ENCODE data around the gene POLA1. TPM values are rescaled to one million over a fixed set of nuclear protein-coding genes. Genes with fewer than 3 reads are reported as not detected.

The POLA1 gene, protein sequence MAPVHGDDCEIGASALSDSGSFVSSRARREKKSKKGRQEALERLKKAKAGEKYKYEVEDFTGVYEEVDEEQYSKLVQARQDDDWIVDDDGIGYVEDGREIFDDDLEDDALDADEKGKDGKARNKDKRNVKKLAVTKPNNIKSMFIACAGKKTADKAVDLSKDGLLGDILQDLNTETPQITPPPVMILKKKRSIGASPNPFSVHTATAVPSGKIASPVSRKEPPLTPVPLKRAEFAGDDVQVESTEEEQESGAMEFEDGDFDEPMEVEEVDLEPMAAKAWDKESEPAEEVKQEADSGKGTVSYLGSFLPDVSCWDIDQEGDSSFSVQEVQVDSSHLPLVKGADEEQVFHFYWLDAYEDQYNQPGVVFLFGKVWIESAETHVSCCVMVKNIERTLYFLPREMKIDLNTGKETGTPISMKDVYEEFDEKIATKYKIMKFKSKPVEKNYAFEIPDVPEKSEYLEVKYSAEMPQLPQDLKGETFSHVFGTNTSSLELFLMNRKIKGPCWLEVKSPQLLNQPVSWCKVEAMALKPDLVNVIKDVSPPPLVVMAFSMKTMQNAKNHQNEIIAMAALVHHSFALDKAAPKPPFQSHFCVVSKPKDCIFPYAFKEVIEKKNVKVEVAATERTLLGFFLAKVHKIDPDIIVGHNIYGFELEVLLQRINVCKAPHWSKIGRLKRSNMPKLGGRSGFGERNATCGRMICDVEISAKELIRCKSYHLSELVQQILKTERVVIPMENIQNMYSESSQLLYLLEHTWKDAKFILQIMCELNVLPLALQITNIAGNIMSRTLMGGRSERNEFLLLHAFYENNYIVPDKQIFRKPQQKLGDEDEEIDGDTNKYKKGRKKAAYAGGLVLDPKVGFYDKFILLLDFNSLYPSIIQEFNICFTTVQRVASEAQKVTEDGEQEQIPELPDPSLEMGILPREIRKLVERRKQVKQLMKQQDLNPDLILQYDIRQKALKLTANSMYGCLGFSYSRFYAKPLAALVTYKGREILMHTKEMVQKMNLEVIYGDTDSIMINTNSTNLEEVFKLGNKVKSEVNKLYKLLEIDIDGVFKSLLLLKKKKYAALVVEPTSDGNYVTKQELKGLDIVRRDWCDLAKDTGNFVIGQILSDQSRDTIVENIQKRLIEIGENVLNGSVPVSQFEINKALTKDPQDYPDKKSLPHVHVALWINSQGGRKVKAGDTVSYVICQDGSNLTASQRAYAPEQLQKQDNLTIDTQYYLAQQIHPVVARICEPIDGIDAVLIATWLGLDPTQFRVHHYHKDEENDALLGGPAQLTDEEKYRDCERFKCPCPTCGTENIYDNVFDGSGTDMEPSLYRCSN (N-terminal part only)
- total RNA-seq (10 to 100 TPM in 1 of 5 experiments, 1 to 10 TPM in 4; 6.4 to 26.6 (median 7.5) TPM), polyA plus RNA-seq (1 to 10 TPM; 4.1 to 4.2 TPM), total RNA-seq (22.3 reads per million, percentile 53 among the genes with 10 or more reads in this experiment)

- Histone ChIP-seq H3K9me3 (ENCODE audit: control insufficient read depth in 2 of 3, low read length in 3 of 3) (no peaks in the 10 kb centered on the region), H3K4me3 (ENCODE audit: low read length) (peak within 1 kb of the TSS; percentile 78), H3K27ac (ENCODE audit: low read depth, low read length) (peak within 1 kb of the TSS; percentile 52), H3K27me3 (ENCODE audit: control insufficient read depth in 2 of 2, insufficient read depth in 2 of 2, low read length in 2 of 2) (no peaks in the 10 kb centered on the region), H3K36me3 (ENCODE audit: control insufficient read depth in 2 of 3, insufficient read depth in 3 of 3, low read length in 3 of 3) (no peaks in the 10 kb centered on the region), H3K4me1 (ENCODE audit: control insufficient read depth in 2 of 2, insufficient read depth in 2 of 2, low read length in 2 of 2) (no peaks in the 10 kb centered on the region)
- H3K4me1 Mint-ChIP-seq: peaks cover 0 to 24% (median 13%) of the 10 kb centered on the region in 7 donors
- H3K4me3 Mint-ChIP-seq: peak within 1 kb of the TSS; percentile 85 to 94 (median 89)
- peak; percentile 33 to 81 (median 41) for DNase-seq
- H3K27ac Mint-ChIP-seq: peak within 1 kb of the TSS; percentile 28 to 95 (median 77)
- CTCF ChIA-PET: no interaction called here
- POLR2A ChIA-PET: no interaction called here
- no peaks in the 10 kb centered on the region for H3K27me3 Mint-ChIP-seq
- ATAC-seq: peak; percentile 97
- H3K9me3 Mint-ChIP-seq: no peaks in the 10 kb centered on the region
- intact Hi-C loops (cut with micrococcal nuclease): loop anchor here (1.0 to 10.0 kb wide), 8 partner anchors 46 to 1026 kb away; partner anchors contain the start of genes PCYT1B (in 2 of the 2), APOO (in 1 of the 2), PDK3 (in 1 of the 2) and PRDX4 (in 1 of the 2)
- H3K36me3 Mint-ChIP-seq: peaks cover 0 to 3% (median 0%) of the 10 kb centered on the region in 5 donors
These were observed at the start of gene POLA1 for GRCh38 chrX:24693453-24694202. Gene POLA1, plus strand, starts transcription at chrX:24693918. Its CDS starts 44 bp downstream, at chrX:24693962.

DNA sequence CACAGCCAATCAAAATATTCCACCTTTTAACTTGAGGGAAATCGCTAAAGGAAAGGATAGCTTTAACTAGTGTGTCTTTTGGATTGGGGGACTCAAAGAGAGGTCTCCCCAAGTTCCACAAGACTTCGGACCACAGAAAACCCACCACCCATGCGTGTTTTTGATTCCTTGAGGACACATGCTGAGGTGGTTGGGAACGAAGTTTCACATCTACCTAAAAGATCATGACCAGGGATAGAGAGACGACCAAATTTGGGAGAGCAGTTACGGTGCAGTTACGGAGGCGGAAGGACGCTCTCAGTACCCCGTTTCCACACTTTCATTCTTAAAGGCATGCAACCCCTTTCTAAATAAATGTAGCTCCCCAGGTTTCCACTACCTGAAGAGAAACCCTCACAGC lies 47.7 kb upstream of the POLA1 start:
- H3K27ac Mint-ChIP-seq: peak overlapping the region in 1 of 9 donors; percentile 71

DNA sequence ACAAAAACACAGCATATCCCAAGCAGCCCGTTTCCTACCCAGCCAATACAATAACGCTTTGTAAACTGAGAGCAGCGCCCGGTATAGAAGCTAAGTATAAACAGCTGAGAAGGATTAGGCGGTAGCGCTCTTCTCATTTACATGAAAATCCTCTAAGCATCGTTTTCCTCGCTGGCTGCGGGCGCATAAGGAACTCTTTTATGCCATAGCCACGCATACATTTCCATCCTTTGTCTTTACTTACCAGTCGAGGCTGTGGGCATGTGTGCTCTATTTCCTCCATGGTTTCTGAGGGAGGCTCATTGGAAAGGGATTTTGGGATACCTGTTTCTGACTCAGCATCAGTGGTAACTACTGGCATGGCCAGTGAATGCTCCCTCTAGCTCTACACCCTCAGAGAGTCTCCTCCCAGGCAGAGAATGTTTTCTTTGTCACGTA lies 47.0 kb upstream of the POLA1 start:
- Mint-ChIP-seq H3K9me3 (peaks cover 0 to 2% (median 0%) of the 10 kb centered on the region in 11 donors), H3K27me3 (peaks cover 7 to 30% (median 8%) of the 10 kb centered on the region in 5 donors), H3K36me3 (no peaks in the 10 kb centered on the region), H3K4me3 (peak overlapping the region; percentile 72 to 88 (median 82)), H3K27ac (peak overlapping the region in 3 of 9 donors; percentile 46 to 87 (median 78)), H3K4me1 (peaks cover 2 to 20% (median 12%) of the 10 kb centered on the region in 7 donors)
- Histone ChIP-seq H3K4me3 (ENCODE audit: low read length) (peak overlapping the region; percentile 43), H3K27ac (ENCODE audit: low read depth, low read length) (no peak overlapping the region), H3K4me1 (ENCODE audit: control insufficient read depth in 2 of 2, insufficient read depth in 2 of 2, low read length in 2 of 2) (peaks cover 0 to 4% of the 10 kb centered on the region in 2 donors), H3K36me3 (ENCODE audit: control insufficient read depth in 2 of 3, insufficient read depth in 3 of 3, low read length in 3 of 3) (no peaks in the 10 kb centered on the region), H3K27me3 (ENCODE audit: control insufficient read depth in 2 of 2, insufficient read depth in 2 of 2, low read length in 2 of 2) (no peaks in the 10 kb centered on the region), H3K9me3 (ENCODE audit: control insufficient read depth in 2 of 3, low read length in 3 of 3) (no peaks in the 10 kb centered on the region)
- intact Hi-C loops (cut with micrococcal nuclease): loop anchor here (1.0 to 2.0 kb wide), 3 partner anchors 30 to 48 kb away; partner anchors contain the start of gene POLA1 (in 1 of the 2)
- ChIA-PET POLR2A (interaction anchor here (0.6 kb wide), 1 partner anchor 88 kb away, joined by 3 read pairs; no protein-coding TSS in a partner anchor), CTCF (no interaction called here)
- peak in 1 of 9 donors; percentile 4 for DNase-seq
- peak; percentile 58 for ATAC-seq

More for the DNA sequence above, 47.7 kb upstream of the POLA1 start:
- Mint-ChIP-seq H3K36me3 (no peaks in the 10 kb centered on the region), H3K9me3 (peaks cover 0 to 2% (median 0%) of the 10 kb centered on the region in 11 donors), H3K4me3 (peak overlapping the region in 9 of 10 donors; percentile 15 to 83 (median 70)), H3K27me3 (peaks cover 7 to 32% (median 8%) of the 10 kb centered on the region in 5 donors), H3K4me1 (peaks cover 2 to 20% (median 12%) of the 10 kb centered on the region in 7 donors)
- no peak overlapping the region for H3K27ac ChIP-seq (ENCODE audit: low read depth, low read length)
- intact Hi-C loops (cut with micrococcal nuclease): loop anchor here in 1 of 2 donors (2.0 kb wide), 1 partner anchor 31 kb away; no protein-coding TSS in a partner anchor
- CTCF ChIA-PET: no interaction called here
- POLR2A ChIA-PET: no interaction called here
- no peaks in the 10 kb centered on the region for H3K36me3 ChIP-seq (ENCODE audit: control insufficient read depth in 2 of 3, insufficient read depth in 3 of 3, low read length in 3 of 3)
- no peak overlapping the region for H3K4me3 ChIP-seq (ENCODE audit: low read length)
- H3K4me1 ChIP-seq (ENCODE audit: control insufficient read depth in 2 of 2, insufficient read depth in 2 of 2, low read length in 2 of 2): peaks cover 0 to 4% of the 10 kb centered on the region in 2 donors
- DNase-seq (no peak), ATAC-seq (no peak)
- H3K27me3 ChIP-seq (ENCODE audit: control insufficient read depth in 2 of 2, insufficient read depth in 2 of 2, low read length in 2 of 2): no peaks in the 10 kb centered on the region
- H3K9me3 ChIP-seq (ENCODE audit: control insufficient read depth in 2 of 3, low read length in 3 of 3): no peaks in the 10 kb centered on the region

DNA sequence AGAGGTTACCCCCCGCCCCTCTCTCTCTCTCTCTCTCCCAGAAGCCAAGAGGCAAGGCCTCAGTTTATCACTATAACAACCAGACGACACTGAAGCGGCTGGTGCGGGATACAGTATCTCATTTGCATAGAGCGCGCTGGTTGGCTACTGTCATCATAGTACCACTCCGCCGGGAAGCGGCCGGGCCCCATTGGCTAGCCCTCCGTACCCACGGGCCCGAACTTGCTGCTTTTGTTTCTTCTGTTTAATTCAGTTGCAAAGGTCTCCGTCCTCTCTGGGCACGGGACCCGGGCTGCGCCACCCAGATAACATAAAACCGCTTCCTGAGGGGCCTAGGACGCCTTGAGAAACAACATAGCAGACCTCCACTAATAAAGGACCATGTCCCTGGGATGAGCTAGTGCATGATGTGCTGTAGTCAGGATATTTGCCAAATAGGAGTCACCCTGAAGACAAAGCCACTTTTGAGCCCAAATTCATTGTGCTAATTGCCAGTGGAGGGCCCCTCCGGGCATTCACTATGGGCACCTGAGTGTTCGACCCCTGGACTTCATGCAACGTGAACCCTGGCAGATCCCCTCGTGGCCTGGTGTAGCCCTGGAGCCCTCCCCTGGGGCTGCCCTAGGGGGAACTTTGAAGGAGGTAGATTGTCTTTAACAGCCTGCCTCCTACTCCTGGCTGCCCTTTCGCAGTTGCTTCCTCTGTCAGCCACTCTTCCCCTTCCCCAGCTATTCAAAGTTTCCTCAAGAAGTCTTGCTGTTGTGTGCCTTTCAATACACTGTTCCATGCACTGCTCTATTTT lies 46.3 kb upstream of the POLA1 start, which contains the start of gene PCYT1B:
Gene PCYT1B (minus strand): TSS at position 91 of the 802 bp plus-strand sequence. CDS start 242 bp downstream, outside the sequence.
- peak within 1 kb of the TSS; percentile 43 for H3K4me3 ChIP-seq (ENCODE audit: low read length)
- POLR2A ChIA-PET: interaction anchor here (0.6 kb wide), 1 partner anchor 89 kb away, joined by 3 read pairs; no protein-coding TSS in a partner anchor
- no peaks in the 10 kb centered on the region for H3K36me3 ChIP-seq (ENCODE audit: control insufficient read depth in 2 of 3, insufficient read depth in 3 of 3, low read length in 3 of 3)
- peaks cover 2 to 20% (median 12%) of the 10 kb centered on the region in 7 donors for H3K4me1 Mint-ChIP-seq
- no peaks in the 10 kb centered on the region for H3K27me3 ChIP-seq (ENCODE audit: control insufficient read depth in 2 of 2, insufficient read depth in 2 of 2, low read length in 2 of 2)
- H3K36me3 Mint-ChIP-seq: no peaks in the 10 kb centered on the region
- CTCF ChIA-PET: interaction anchor here (0.7 kb wide), 1 partner anchor 8 kb away, joined by 5 read pairs; no protein-coding TSS in a partner anchor
- H3K4me1 ChIP-seq (ENCODE audit: control insufficient read depth in 2 of 2, insufficient read depth in 2 of 2, low read length in 2 of 2): peaks cover 0 to 4% of the 10 kb centered on the region in 2 donors
- ATAC-seq (peak; percentile 99), DNase-seq (peak; percentile 15 to 60 (median 51))
- H3K27me3 Mint-ChIP-seq: peaks cover 7 to 28% (median 8%) of the 10 kb centered on the region in 5 donors
- H3K9me3 ChIP-seq (ENCODE audit: control insufficient read depth in 2 of 3, low read length in 3 of 3): no peaks in the 10 kb centered on the region
- peak within 1 kb of the TSS; percentile 72 to 88 (median 82) for H3K4me3 Mint-ChIP-seq
- intact Hi-C loops (cut with micrococcal nuclease): loop anchor here (1.0 to 2.0 kb wide), 3 partner anchors 29 to 47 kb away; partner anchors contain the start of gene POLA1 (in 1 of the 2)
- no peak within 1 kb of the TSS for H3K27ac ChIP-seq (ENCODE audit: low read depth, low read length)
- H3K27ac Mint-ChIP-seq: peak within 1 kb of the TSS in 5 of 9 donors; percentile 35 to 87 (median 46)
- H3K9me3 Mint-ChIP-seq: peaks cover 0 to 2% (median 0%) of the 10 kb centered on the region in 11 donors

- Histone ChIP-seq H3K36me3 (ENCODE audit: control insufficient read depth in 2 of 3, insufficient read depth in 3 of 3, low read length in 3 of 3) (no peaks in the 10 kb centered on the region), H3K27me3 (ENCODE audit: control insufficient read depth in 2 of 2, insufficient read depth in 2 of 2, low read length in 2 of 2) (no peaks in the 10 kb centered on the region), H3K9me3 (ENCODE audit: control insufficient read depth in 2 of 3, low read length in 3 of 3) (no peaks in the 10 kb centered on the region), H3K27ac (ENCODE audit: low read depth, low read length) (no peak overlapping the region), H3K4me3 (ENCODE audit: low read length) (no peak overlapping the region), H3K4me1 (ENCODE audit: control insufficient read depth in 2 of 2, insufficient read depth in 2 of 2, low read length in 2 of 2) (peaks cover 0 to 4% of the 10 kb centered on the region in 2 donors)
- Mint-ChIP-seq H3K4me1 (peaks cover 2 to 20% (median 12%) of the 10 kb centered on the region in 7 donors), H3K36me3 (no peaks in the 10 kb centered on the region), H3K9me3 (peaks cover 0 to 3% (median 0%) of the 10 kb centered on the region in 11 donors), H3K4me3 (no peak overlapping the region), H3K27me3 (peaks cover 7 to 30% (median 8%) of the 10 kb centered on the region in 5 donors), H3K27ac (no peak overlapping the region)
- ChIA-PET POLR2A (no interaction called here), CTCF (interaction anchor here (0.7 kb wide), 1 partner anchor 9 kb away, joined by 5 read pairs; no protein-coding TSS in a partner anchor)
- ATAC-seq (no peak), DNase-seq (no peak)
- intact Hi-C loops (cut with micrococcal nuclease): no loop called here
These were observed 45.2 kb upstream of the POLA1 start for GRCh38 chrX:24648495-24648894.

Measured in naive thymus-derived CD4-positive, alpha-beta T cell (primary cell).